Calu3 (cell line): ENCODE results near the gene CHSY1. TPM values are rescaled to one million over a fixed set of nuclear protein-coding genes. Genes with fewer than 3 reads are reported as not detected.

ENCODE experiments used
- BruUV-seq: library from RNA; stranded (reverse); fragments of 400-500 nt; replicated peaks from 2 replicates; lab custom pipeline; 2021; lab: Mats Ljungman, UMichigan
- CTCF ChIA-PET: fragments of 300-600 bp; sonication (Branson Sonifier 250); formaldehyde crosslinking; loops from one replicate; lab custom pipeline; 2022; ENCODE audit warnings: antibody characterized with exemption; lab: Charles Lee
- DNase-seq: peaks from one replicate; pipeline ENCODE4 v3.0.0; 2022
- H3K27ac Mint-ChIP-seq: one replicate; pipeline ENCODE4 v1.8.0; 2022; ENCODE audit warnings: mixed read lengths; ENCODE audit not compliant: unreplicated experiment
- H3K27me3 Mint-ChIP-seq: one replicate; pipeline ENCODE4 v1.8.0; 2022; ENCODE audit warnings: mixed read lengths; ENCODE audit not compliant: unreplicated experiment
- H3K36me3 Mint-ChIP-seq: one replicate; pipeline ENCODE4 v1.8.0; 2022; ENCODE audit warnings: mild to moderate bottlenecking, moderate library complexity, mixed read lengths; ENCODE audit not compliant: insufficient read depth, unreplicated experiment
- H3K4me1 Mint-ChIP-seq: one replicate; pipeline ENCODE4 v1.8.0; 2022; ENCODE audit warnings: mild to moderate bottlenecking, low read depth, mixed read lengths; ENCODE audit not compliant: unreplicated experiment
- H3K4me3 Mint-ChIP-seq: one replicate; pipeline ENCODE4 v1.8.0; 2022; ENCODE audit warnings: mild to moderate bottlenecking, low read depth, moderate library complexity, mixed read lengths; ENCODE audit not compliant: unreplicated experiment
- H3K9me3 Mint-ChIP-seq: one replicate; pipeline ENCODE4 v1.8.0; 2022; ENCODE audit warnings: low read depth, mixed read lengths; ENCODE audit not compliant: unreplicated experiment
- CTCF ChIP-seq: fragments of 200-600 bp; IDR thresholded peaks from one replicate; pipeline ENCODE4 v1.8.0; 2022; ENCODE audit warnings: antibody characterized with exemption; ENCODE audit not compliant: unreplicated experiment
- intact Hi-C: fragments of 100-400 bp; cut with micrococcal nuclease; formaldehyde crosslinking; loops from one replicate; pipeline ENCODE4 v1.10.0; 2022; ENCODE audit not compliant: unreplicated experiment
- total RNA-seq: library from RNA; stranded (reverse); gene quantifications from 2 replicates; pipeline ENCODE4 v1.2.3, GENCODE V29; 2022

Gene CHSY1
- total RNA-seq, 1 experiment from 2014 or later: 25.0 TPM

DNA sequence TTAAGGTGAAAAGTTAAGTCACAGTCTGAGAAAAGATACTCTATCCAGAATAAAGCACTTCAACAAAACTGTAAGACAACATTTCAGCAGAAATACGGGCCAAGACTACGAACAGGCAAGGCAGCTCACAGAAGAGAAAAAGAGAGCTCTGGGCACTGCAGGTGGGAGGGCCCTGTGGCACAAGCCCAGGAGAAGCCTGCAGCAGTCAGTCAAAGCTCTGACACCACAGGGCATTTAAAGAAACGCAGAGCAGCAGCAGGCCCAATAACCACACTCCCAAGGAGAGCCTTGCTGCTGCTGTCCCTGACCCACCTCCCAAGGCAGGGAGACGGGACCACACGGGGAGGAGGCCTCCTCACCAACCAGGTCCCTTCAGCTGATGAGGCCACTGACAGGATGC is 19.2 kb downstream of the CHSY1 start:
- no peaks in the 10 kb centered on the region for H3K27me3 Mint-ChIP-seq
- H3K27ac Mint-ChIP-seq: no peak overlapping the region
- H3K4me1 Mint-ChIP-seq: no peaks in the 10 kb centered on the region
- no peak for DNase-seq
- BruUV-seq: no TSS peak
- intact Hi-C loops: no loop called here
- peaks cover 14% of the 10 kb centered on the region for H3K36me3 Mint-ChIP-seq
- H3K4me3 Mint-ChIP-seq: no peak overlapping the region
- TF ChIP-seq CTCF: no peak
- CTCF ChIA-PET: no interaction called here
- H3K9me3 Mint-ChIP-seq: no peaks in the 10 kb centered on the region

DNA sequence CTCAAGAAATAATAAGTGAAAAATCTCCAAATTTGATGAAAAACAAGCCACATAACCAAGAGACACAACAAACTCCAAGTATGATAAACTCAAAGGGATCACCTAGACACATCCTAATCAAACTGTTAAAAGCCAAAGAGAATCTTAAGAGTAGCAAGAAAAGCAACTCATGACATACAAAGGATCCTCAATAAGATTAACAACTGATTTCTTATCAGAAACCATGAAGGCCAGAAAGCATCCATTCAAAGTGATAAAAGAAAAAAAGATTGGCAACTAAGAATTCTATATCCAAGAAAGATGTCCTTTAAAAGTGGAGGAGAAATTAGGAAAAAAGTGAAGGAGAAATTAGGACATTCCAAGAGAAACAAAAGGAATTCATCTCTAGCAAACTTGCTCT is 23.5 kb downstream of the CHSY1 start:
- H3K27me3 Mint-ChIP-seq: no peaks in the 10 kb centered on the region
- TF ChIP-seq CTCF: no peak
- no peaks in the 10 kb centered on the region for H3K4me1 Mint-ChIP-seq
- BruUV-seq: no TSS peak
- no peak overlapping the region for H3K27ac Mint-ChIP-seq
- intact Hi-C loops: no loop called here
- H3K4me3 Mint-ChIP-seq: no peak overlapping the region
- no peak for DNase-seq
- H3K36me3 Mint-ChIP-seq: peaks cover 5% of the 10 kb centered on the region
- CTCF ChIA-PET: no interaction called here
- no peaks in the 10 kb centered on the region for H3K9me3 Mint-ChIP-seq

GRCh38 chr15:101225658-101226057 is 26.2 kb downstream of the CHSY1 start:
- intact Hi-C loops: no loop called here
- H3K9me3 Mint-ChIP-seq: no peaks in the 10 kb centered on the region
- no peak for DNase-seq
- CTCF ChIA-PET: no interaction called here
- H3K27me3 Mint-ChIP-seq: no peaks in the 10 kb centered on the region
- no peak overlapping the region for H3K4me3 Mint-ChIP-seq
- BruUV-seq: no TSS peak
- no peak overlapping the region for H3K27ac Mint-ChIP-seq
- TF ChIP-seq CTCF: no peak
- peaks cover 5% of the 10 kb centered on the region for H3K36me3 Mint-ChIP-seq
- H3K4me1 Mint-ChIP-seq: peaks cover 17% of the 10 kb centered on the region

GRCh38 chr15:101221902-101222301 is 29.9 kb downstream of the CHSY1 start:
- Mint-ChIP-seq H3K36me3 (peaks cover 5% of the 10 kb centered on the region), H3K27me3 (no peaks in the 10 kb centered on the region), H3K4me3 (no peak overlapping the region), H3K27ac (no peak overlapping the region), H3K9me3 (no peaks in the 10 kb centered on the region), H3K4me1 (peaks cover 24% of the 10 kb centered on the region)
- DNase-seq: no peak
- no TSS peak for BruUV-seq
- intact Hi-C loops: no loop called here
- CTCF ChIA-PET: interaction anchor here (0.5 to 1.6 kb wide), 6 partner anchors 16 to 213 kb away, joined by 3 to 4 read pairs (median 3); no protein-coding TSS in a partner anchor
- TF ChIP-seq CTCF: no peak
